CD4-positive, CD25-positive, alpha-beta regulatory T cell (primary cell): ENCODE data around the gene CDK18. TPM values are rescaled to one million over a fixed set of nuclear protein-coding genes. Genes with fewer than 3 reads are reported as not detected.

Source experiments
- ATAC-seq, 2 donors: fragments of 150-1000 bp; cut with Tn5 transposase; one replicate each; pipeline ENCODE4 v1.10.0; 2021; ENCODE audit warnings: low read depth in 2 of 2, moderate number of reproducible peaks in 2 of 2, moderate library complexity in 1 of 2
- DNase-seq, 3 donors: peaks; one replicate each; pipeline versions ENCODE4 v3.0.0 to v3.0.0-alpha.2; 2012 to 2022; ENCODE audit warnings: mixed read lengths in 1 of 3
- H3K27ac ChIP-seq: one replicate; pipeline ENCODE4 v1.7.0; 2013; ENCODE audit warnings: mild to moderate bottlenecking, low read length; ENCODE audit not compliant: insufficient read depth, poor library complexity, severe bottlenecking
- H3K27me3 ChIP-seq: one replicate; pipeline ENCODE4 v1.7.0; 2013; ENCODE audit warnings: low read length; ENCODE audit not compliant: control insufficient read depth, insufficient read depth
- H3K36me3 ChIP-seq: one replicate; pipeline ENCODE4 v1.7.0; 2013; ENCODE audit warnings: mild to moderate bottlenecking, low read length, moderate library complexity; ENCODE audit not compliant: control insufficient read depth, insufficient read depth
- H3K4me1 ChIP-seq: 2 replicates; pipeline ENCODE4 v1.7.0; 2013; ENCODE audit warnings: mild to moderate bottlenecking, low read length; ENCODE audit not compliant: insufficient read depth, control insufficient read depth, poor library complexity, severe bottlenecking
- H3K4me3 ChIP-seq: one replicate; pipeline ENCODE4 v1.7.0; 2013; ENCODE audit warnings: low read depth, mild to moderate bottlenecking, low read length, moderate library complexity
- H3K9me3 ChIP-seq, 2 experiments: 1 replicate in 1 of 2; 2 replicates in 1 of 2; pipeline ENCODE4 v1.7.0; 2013; ENCODE audit warnings: low read length in 2 of 2, mild to moderate bottlenecking in 1 of 2, moderate library complexity in 1 of 2; ENCODE audit not compliant: control insufficient read depth in 2 of 2
- H3K27ac Mint-ChIP-seq, 3 donors: one replicate each; pipeline ENCODE4 v1.8.0; 2020 to 2022; ENCODE audit warnings: mild to moderate bottlenecking in 3 of 3, mixed read lengths in 3 of 3, moderate library complexity in 2 of 3
- H3K27me3 Mint-ChIP-seq: one replicate; pipeline ENCODE4 v1.8.0; 2022; ENCODE audit warnings: mild to moderate bottlenecking, mixed read lengths
- H3K36me3 Mint-ChIP-seq: one replicate; pipeline ENCODE4 v1.8.0; 2020; ENCODE audit warnings: mixed read lengths
- H3K4me1 Mint-ChIP-seq, 4 donors: one replicate each; pipeline ENCODE4 v1.8.0; 2020 to 2022; ENCODE audit warnings: mixed read lengths in 4 of 4, mild to moderate bottlenecking in 1 of 4
- H3K4me3 Mint-ChIP-seq, 4 donors: one replicate each; pipeline ENCODE4 v1.8.0; 2020 to 2022; ENCODE audit warnings: mild to moderate bottlenecking in 4 of 4, mixed read lengths in 4 of 4, moderate library complexity in 3 of 4
- H3K9me3 Mint-ChIP-seq, 7 donors: one replicate each; pipeline ENCODE4 v1.8.0; 2020 to 2022; ENCODE audit warnings: mixed read lengths in 7 of 7, mild to moderate bottlenecking in 3 of 7, moderate library complexity in 2 of 7
- polyA plus RNA-seq, 4 donors: library from polyadenylated mRNA; unstranded; fragments of 300-500 nt; fragmentation: Illumina TruSeq; gene quantifications; one replicate each; pipeline ENCODE4 v1.2.3, GENCODE V29; 2021
- total RNA-seq: library from RNA; stranded (reverse); gene quantifications from one replicate; pipeline ENCODE4 v1.2.3, GENCODE V29; 2022

Gene CDK18
- total and polyA plus RNA-seq, 5 donors from 2014 or later, result 0.49 TPM; not detected in 4

DNA sequence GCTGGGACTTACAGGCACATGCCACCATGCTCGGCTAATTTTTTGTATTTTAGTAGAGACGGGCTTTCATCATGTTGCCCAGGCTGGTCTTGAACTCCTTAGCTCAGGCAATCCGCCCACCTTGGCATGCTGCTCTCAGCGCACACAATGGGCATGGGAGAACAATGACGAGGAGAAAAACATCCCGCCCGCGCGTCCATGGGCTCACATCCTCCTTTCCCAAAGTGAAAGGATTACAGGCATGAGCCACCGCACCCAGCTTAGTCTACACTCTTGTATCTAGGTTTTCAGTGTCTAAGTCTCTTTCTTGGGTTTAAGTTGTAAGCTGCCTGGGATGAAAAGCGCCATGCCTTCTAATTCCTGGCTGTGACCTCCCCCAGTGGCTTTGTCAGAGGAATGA lies 37.9 kb downstream of the CDK18 start:
- H3K9me3 Mint-ChIP-seq, result no peaks in the 10 kb centered on the region

DNA sequence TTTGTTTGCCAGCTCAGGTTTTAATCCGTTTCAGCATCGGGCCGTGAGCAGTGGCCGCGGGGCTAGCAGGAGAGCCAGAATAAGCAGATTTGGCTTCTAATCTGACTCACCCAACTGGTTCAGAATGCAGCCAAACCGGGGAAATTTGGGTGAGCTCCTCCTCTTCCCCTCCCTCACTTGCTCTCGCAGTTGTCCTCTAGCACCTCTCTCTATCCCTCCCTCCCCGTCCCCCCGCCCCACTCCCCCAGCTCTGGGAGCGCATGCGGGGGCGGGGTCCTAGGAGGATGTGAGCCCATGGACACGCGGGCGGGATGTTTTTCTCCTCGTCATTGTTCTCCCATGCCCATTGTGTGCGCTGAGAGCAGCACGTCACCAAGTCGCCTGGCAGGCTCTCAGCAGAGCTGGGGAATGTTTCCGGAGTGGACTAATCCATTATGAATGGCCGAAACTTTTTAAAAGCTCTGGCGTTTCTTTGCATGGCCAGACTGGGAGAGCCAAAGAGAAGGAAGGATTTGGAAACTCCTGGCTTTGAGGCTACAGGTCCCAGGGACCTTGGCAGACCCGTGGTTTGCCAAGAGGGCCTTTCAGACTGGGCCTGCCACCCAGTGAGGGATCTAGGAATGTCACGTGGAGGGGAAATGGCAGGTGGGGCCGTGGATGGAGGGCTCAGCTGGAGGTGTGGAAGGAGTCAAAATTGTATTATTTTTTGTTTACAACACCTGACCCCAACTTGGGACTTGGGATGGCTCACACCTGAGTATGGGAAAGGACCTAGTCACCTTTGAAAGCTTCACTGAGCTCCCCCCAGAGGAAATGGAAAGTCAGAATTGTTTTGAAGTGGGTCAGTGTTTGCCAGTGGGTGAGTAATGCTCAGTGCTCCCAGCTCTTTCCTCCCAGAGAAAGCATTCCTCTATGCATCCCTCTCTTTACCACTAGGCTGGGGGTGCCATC lies 39.2 kb downstream of the CDK18 start:
- Mint-ChIP-seq H3K27ac (no peak overlapping the region), H3K4me1 (peaks cover 0 to 7% (median 3%) of the 10 kb centered on the region in 4 donors), H3K27me3 (peaks cover 42% of the 10 kb centered on the region), H3K9me3 (no peaks in the 10 kb centered on the region), H3K36me3 (no peaks in the 10 kb centered on the region), H3K4me3 (no peak overlapping the region)
- peak in 1 of 3 donors; percentile 31 for DNase-seq
- Histone ChIP-seq H3K9me3 (no peaks in the 10 kb centered on the region), H3K4me1 (peaks cover 2% of the 10 kb centered on the region), H3K4me3 (no peak overlapping the region), H3K27me3 (peaks cover 2% of the 10 kb centered on the region), H3K27ac (no peak overlapping the region), H3K36me3 (no peaks in the 10 kb centered on the region)
- no peak for ATAC-seq

More for the DNA sequence above, 37.9 kb downstream of the CDK18 start:
- Histone ChIP-seq H3K36me3 (no peaks in the 10 kb centered on the region), H3K27me3 (peaks cover 2% of the 10 kb centered on the region), H3K9me3 (no peaks in the 10 kb centered on the region), H3K4me3 (no peak overlapping the region), H3K4me1 (peaks cover 2% of the 10 kb centered on the region), H3K27ac (no peak overlapping the region)
- DNase-seq (no peak), ATAC-seq (no peak)
- H3K27me3 Mint-ChIP-seq, result peaks cover 39% of the 10 kb centered on the region
- H3K4me1 Mint-ChIP-seq, result peaks cover 0 to 7% (median 3%) of the 10 kb centered on the region in 4 donors
- no peak overlapping the region for H3K27ac Mint-ChIP-seq
- no peaks in the 10 kb centered on the region for H3K36me3 Mint-ChIP-seq
- no peak overlapping the region for H3K4me3 Mint-ChIP-seq

DNA sequence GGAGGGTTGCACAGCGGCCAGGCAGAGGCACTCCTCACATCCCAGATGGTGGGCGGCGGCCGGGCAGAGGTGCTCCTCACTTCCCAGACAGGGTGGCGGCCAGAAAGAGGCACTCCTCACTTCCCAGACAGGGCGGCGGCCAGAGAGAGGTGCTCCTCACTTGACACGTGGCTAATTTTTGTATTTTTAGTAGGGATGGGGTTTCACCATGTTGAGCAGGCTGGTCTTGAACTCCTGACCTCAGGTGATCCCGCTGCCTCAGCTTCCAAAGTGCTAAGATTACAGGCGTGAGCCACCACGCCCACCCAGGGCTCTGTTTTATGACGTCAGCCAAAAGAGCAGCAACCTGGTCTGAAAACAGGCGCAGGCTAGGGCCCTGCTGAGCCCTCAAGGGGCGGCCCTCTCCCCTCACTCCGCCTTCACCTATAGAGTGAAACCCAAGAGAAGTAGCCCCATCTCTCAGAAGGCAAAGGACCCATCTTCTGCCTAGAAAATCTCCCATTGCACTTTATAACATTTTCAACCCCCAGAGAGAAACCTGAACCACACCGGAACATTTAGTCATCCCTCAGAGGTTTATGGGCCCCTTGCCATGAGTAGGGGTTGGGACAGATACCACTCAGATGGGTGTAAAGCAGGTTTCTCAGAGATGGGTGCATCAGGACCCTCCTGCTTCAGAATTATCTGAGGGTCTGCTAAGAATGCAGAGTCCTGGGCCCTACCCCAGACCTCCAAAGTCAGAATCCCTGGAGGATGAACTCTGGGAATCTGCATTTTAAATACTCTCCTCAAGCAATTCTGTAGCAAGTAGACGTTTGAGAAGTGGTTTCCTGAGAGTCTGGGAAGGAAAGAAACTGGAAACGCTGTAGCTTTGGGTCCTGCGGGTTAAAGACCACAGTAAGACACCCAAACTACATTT lies 40.8 kb downstream of the CDK18 start:
- Mint-ChIP-seq H3K9me3 (peaks cover 0 to 2% (median 0%) of the 10 kb centered on the region in 7 donors), H3K4me1 (peaks cover 0 to 7% (median 3%) of the 10 kb centered on the region in 4 donors), H3K4me3 (no peak overlapping the region), H3K27me3 (peaks cover 48% of the 10 kb centered on the region), H3K27ac (no peak overlapping the region), H3K36me3 (no peaks in the 10 kb centered on the region)
- peaks cover 2% of the 10 kb centered on the region for H3K4me1 ChIP-seq
- H3K36me3 ChIP-seq, result no peaks in the 10 kb centered on the region
- no peak overlapping the region for H3K27ac ChIP-seq
- no peak for DNase-seq
- H3K9me3 ChIP-seq, result no peaks in the 10 kb centered on the region
- no peak for ATAC-seq
- H3K27me3 ChIP-seq, result peaks cover 3% of the 10 kb centered on the region
- no peak overlapping the region for H3K4me3 ChIP-seq

DNA sequence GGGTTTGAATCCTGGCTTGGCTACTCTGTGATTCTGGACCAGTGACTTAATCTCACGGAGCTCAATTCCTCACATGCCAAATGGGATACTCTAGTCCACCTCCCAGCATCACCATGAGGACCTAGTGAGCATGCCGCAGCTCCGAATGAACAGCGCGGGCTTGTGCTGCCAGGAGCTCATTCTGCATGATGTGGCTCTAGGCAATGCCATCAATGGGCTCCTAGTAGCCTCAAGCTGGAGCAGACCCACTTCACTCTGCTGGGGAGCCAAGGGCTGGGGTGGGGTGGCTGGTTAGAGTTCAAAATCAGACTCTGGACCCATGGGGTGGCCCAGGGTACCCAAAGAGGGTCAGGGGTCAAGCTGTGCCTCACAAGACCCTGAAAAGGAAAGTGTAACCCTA lies 41.5 kb downstream of the CDK18 start:
- H3K4me1 Mint-ChIP-seq, result peaks cover 0 to 7% (median 3%) of the 10 kb centered on the region in 4 donors
- H3K4me3 ChIP-seq, result no peak overlapping the region
- H3K27me3 ChIP-seq, result peaks cover 3% of the 10 kb centered on the region
- H3K27me3 Mint-ChIP-seq, result peaks cover 50% of the 10 kb centered on the region
- no peaks in the 10 kb centered on the region for H3K36me3 Mint-ChIP-seq
- no peaks in the 10 kb centered on the region for H3K36me3 ChIP-seq
- H3K9me3 Mint-ChIP-seq, result peaks cover 0 to 2% (median 0%) of the 10 kb centered on the region in 7 donors
- no peak overlapping the region for H3K27ac ChIP-seq
- H3K27ac Mint-ChIP-seq, result no peak overlapping the region
- DNase-seq (no peak), ATAC-seq (no peak)
- H3K4me1 ChIP-seq, result peaks cover 2% of the 10 kb centered on the region
- H3K9me3 ChIP-seq, result no peaks in the 10 kb centered on the region
- no peak overlapping the region for H3K4me3 Mint-ChIP-seq

DNA sequence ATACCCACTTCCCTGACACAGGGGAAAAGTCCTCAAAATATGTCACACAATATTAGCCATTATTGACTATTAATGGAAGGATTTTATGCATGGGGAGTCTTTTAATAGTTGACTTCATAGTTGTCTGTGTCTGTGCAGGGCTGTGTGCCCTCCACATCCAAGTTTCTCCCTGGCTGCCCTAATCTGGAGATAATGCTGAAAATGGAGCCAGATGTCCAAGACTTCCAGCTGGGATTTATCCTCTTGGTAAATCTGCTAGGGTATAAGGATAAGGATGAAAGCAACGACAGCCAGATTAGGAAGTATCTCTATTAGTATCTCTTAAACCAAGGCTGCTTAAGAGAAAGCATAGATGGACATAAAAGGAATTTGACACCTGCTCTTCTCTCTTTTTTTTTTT lies 42.1 kb downstream of the CDK18 start:
- no peak overlapping the region for H3K4me3 ChIP-seq
- Mint-ChIP-seq H3K27ac (no peak overlapping the region), H3K4me3 (no peak overlapping the region), H3K4me1 (peaks cover 0 to 7% (median 3%) of the 10 kb centered on the region in 4 donors), H3K36me3 (no peaks in the 10 kb centered on the region), H3K27me3 (peaks cover 50% of the 10 kb centered on the region), H3K9me3 (peaks cover 0 to 2% (median 0%) of the 10 kb centered on the region in 7 donors)
- no peaks in the 10 kb centered on the region for H3K9me3 ChIP-seq
- H3K4me1 ChIP-seq, result peaks cover 2% of the 10 kb centered on the region
- DNase-seq, result no peak
- no peaks in the 10 kb centered on the region for H3K36me3 ChIP-seq
- no peak overlapping the region for H3K27ac ChIP-seq
- no peak for ATAC-seq
- peaks cover 3% of the 10 kb centered on the region for H3K27me3 ChIP-seq

DNA sequence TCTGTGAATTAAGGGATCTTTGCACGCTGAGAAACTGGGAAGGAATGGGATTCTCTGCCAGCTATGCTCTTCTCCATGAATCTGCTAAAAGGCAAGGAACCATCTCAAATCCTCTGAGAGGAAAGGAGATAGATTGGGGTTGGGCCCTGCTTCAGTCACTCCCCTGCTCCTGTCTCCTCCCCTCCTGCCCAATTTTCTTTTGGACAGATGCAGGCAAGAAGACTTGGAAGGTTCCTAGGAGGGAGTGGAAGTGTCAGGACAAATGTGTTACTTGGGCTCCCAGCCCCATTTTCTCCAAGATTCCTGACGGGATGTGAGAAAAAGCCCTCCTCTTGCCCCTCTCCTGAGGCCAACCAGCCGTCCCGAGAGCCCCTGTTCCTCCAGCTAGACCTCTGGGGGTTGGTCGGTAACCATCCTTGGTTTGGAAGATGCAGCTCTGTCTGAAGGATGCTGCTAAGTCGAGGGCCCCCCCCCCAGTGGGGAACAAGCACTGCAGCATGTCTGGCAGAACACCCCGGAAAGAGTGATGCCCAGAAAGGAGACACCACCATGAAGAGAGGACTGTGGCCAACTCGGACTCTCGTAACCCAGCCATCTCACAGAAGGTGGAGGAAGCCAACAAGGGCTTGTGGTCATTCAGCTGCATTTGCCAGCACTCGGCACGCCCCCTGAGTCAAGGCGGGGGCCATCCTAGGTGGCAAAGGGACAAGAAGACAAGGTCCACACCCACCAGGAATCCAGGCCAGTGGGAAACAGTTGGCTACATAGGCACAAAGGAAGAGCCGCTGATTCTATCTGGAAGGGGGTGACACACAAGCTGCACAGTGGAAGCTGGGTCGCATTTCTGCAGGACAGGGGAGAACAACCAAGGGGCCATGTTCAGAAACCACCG lies 43.7 kb downstream of the CDK18 start:
- Histone ChIP-seq H3K27ac (no peak overlapping the region), H3K4me1 (peaks cover 2% of the 10 kb centered on the region), H3K9me3 (no peaks in the 10 kb centered on the region), H3K27me3 (peaks cover 8% of the 10 kb centered on the region), H3K4me3 (no peak overlapping the region), H3K36me3 (no peaks in the 10 kb centered on the region)
- ATAC-seq (no peak), DNase-seq (no peak)
- H3K4me3 Mint-ChIP-seq, result no peak overlapping the region
- peaks cover 0 to 5% (median 3%) of the 10 kb centered on the region in 4 donors for H3K4me1 Mint-ChIP-seq
- H3K27me3 Mint-ChIP-seq, result peaks cover 58% of the 10 kb centered on the region
- no peaks in the 10 kb centered on the region for H3K36me3 Mint-ChIP-seq
- peaks cover 0 to 2% (median 0%) of the 10 kb centered on the region in 7 donors for H3K9me3 Mint-ChIP-seq
- no peak overlapping the region for H3K27ac Mint-ChIP-seq
